Measurements from ENCODE around the gene AIP.
A peak's percentile ranks its signal among the peaks of the same experiment; 100 is the strongest.
"Not testable (repeated sequence)": the region's sequence is repeated elsewhere in the genome, so short reads cannot be mapped to it uniquely, and the experiment has no call there.

Gene AIP

DNA sequence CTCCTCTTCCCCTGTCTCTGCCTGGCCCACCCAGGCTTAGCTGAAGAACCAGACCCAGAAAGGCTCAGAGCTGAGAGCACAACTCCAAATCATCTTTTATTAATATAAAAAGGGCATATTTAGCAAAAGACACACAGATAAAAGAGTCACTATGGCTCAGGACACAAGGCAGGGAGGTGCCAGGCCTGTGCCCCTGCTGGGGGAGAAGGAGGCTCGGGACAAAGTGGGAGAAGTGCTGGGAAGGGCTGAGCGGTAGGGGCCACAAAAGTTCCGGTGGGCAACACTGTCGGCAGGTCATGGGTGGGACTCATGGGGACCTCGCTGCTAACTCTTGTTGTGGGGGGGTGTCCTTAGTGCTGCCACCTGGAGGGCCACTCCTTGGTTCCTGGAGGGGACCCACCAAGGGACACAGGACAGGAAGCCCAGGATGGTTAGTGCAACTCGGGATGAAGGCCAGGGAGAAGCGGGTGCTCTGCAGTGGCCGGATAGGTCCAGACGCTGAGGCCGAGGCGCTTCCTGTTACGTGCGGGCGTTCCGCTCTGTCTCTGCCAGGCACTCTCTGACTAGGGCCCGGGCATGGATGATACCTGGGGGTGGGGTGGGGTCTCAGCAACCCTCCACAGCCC lies 23.7 kb downstream of the AIP start:
- DNase-seq (ENCODE audit: low read depth in 2 of 2), result no peak

DNA sequence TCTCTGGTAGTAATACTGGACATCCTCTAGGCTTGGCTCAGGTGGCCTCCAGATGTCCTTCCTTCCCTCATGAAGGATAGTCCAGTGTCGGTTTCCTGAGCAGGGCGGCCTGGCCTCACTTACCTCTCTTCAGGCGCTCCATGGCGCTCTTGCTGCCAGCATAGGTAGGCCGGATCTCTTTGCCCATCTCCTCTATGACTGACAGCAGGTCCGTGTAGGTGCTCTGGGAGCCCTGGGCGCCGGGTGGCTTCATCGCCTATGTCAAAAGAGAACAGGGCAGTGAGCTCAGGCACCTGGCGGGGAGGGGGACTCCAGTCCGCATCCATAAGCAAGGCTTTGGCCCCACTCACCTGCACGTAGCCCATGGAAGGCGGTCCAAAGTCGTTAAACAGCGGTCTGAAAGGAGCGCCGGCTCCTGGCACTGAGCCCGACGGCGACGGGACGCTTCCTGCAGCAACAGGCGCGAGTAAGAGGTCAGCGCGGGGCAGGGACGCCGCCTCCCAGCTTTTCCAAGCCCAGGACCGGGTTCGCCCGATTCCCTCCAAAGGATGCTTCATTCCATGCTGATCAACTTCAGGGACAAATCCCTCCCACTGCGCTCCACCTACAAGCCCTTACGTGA lies 24.5 kb downstream of the AIP start:
- DNase-seq (ENCODE audit: low read depth in 2 of 2), result no peak

DNA sequence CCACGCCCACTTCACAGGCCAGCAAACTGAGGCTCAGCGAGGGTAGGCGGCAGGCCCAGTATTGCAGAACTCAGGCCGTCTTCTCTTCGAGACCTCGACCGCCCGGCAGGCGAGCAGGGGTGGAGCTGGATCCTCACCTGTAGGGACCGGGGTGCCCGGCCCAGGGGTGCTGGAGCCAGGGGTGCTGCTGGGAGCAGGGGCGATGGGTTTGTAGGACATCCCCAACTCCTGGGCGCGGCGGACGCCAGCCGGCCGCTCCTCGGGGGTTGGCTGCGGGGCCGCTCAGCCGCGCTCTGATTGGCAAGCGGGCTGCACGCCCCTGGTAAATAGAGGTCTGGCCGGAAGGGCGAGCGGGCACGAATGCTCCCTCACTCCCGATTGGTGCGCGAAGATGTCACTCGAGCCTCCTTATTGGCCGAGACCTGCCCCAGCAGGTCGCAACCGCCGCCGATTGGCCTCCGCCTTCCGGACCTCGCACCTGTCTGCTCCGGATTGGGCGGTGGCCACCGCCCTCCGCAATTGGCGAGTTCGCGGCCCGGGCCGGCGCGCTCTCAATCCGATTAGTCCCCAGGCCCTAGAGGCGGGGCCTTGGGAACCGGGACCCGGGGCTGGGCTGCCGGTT lies 25.1 kb downstream of the AIP start, which contains the start of gene CDK2AP2:
Gene CDK2AP2 (minus strand): TSS at position 299 of the 622 bp plus-strand sequence. CDS start 80 bp downstream, at position 219.
- DNase-seq (ENCODE audit: low read depth in 2 of 2), result peak; percentile 94 to 96

DNA sequence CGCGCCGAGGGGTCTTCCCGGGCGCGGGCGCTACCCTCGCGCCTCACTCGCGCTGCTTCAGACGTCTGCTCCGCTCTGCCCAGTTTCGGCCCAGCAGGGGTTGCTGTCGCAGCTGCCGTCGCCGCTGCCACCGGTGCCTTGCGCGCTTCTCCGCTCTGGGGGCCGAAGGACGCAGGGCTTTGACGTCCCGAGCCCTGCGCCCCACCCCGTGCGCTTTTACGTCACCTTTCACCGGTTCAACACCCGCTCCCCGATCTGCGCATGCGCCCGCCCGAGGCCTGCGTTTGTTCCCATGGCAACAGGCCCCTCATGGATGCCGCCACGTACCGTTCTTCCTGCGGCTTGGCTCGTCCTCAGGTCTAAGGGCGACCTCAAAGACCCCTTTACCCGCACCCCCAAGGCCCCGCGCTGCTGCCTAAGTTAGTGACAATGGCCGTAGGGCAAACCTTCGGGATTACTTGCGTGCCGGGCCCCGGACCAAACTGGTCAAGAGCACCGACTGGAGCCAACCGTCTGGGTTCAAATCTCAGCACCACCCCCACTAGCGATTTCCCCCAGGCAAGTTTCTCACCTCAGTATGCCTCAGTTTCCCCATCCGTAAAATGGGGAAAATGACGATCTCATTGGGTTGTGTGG lies 25.8 kb downstream of the AIP start:
- DNase-seq (ENCODE audit: low read depth in 2 of 2), result peak; percentile 97 to 98

DNA sequence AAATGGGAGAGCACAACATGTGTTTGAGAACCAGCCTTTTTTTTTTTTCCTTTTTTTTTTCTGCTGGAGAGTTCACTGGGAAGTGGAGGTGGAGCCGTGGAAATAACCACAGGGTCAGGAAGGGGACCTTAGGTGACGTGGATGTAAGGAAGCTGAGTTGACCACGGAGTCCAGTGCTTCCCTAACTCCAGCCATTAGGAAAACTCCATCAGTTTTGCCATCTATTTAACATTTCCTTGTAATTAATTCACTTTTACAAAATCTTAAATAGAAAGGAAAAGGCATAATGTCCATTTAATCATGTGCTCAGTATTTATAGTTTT lies 27.2 kb downstream of the AIP start:
- no peak for DNase-seq (ENCODE audit: low read depth in 2 of 2)

DNA sequence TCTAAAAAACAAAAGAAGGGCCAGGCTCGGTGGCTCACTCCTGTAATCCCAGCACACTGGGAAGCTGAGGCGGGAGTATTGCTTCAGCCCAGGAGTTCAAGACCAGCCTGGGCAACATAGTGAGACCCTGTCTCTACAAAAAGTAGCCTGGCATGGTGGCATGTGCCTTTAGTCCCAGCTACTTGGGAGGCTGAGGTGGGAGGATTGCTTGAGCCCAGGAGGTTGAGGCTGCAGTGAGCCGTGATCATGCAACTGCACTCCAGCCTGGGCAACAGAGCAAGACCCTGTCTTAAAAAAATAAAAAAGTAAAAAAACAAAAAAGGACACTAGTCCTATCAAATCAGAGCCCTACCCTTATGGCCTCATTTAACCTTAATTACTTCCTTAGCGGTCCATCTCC lies 28.7 kb downstream of the AIP start:
- DNase-seq (ENCODE audit: low read depth in 2 of 2), result not testable (repeated sequence)

DNA sequence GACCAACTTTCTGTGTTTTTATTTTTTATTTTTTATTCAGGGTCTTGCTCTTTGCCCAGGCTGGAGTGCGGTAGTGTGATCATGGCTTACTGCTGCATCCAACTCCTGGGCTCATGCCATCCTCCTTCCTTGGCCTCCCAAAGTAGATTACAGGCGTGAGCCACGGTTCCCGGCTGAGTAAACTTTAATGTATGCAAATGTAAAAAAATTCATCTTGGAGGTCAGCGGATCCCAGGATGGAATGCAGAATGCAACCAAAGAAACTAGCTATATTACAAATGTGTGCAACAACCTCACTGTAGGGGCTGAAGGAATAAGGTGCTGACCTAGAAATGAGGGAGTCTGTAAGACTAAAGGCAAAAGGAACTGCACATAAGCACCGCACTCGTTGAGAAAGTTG lies 31.3 kb downstream of the AIP start:
- DNase-seq (ENCODE audit: low read depth in 2 of 2), result no peak

DNA sequence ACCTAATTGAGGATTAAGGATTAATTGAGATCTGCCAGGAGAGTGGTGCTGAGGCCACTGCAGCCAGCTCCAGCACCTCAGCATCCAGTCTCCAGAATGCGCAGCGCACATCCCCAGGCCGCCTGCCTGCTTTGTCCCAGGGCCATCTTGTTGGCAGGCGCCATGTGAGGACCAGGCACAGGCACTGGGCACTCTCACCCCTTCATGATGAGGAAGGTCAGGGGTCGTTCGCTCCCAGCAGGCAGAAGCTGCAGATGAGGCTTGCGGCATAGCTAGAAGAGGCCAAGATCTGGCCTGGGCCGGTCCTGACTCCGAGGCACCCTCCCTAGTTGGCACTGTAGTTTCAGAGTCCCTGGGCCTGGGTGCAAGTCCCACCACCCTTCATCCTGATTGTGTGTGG lies 34.0 kb downstream of the AIP start:
- DNase-seq (ENCODE audit: low read depth in 2 of 2), result no peak

DNA sequence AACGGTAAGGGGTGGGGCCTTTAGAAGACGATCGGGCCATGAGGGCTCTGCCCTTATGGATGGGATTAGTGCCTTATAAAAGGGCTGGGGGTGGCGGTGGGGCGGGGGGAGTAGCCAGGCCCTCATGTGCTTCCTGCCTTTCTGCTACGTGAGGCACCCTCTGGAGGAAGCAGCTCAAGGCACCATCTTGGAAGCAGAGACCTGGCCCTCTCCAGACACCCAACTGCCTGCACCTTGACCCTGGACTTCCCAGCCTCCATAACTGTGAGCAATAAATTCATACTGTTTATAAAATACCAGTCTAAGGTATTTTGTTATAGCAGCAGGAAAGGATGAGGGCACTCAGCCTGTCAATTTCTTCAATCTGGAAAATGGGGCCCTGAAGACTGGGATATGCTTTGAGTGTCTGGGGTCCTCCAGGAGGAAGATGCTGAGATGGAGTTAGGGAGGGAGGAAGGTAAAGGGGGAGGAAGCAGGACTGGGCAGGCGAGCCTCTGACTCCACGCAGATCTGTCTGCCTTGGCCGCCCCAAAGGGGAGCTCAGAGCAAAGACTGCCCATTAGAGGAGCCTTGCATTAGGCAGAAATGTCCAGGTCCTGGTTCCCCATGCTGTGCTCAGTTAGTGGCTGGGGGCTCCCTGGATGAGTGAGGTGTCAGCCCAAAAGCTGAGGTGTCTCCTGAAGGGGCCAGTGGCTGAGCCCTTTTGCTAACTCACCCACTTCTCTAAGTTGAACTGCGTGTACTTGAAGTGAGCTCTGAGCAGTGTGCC lies 35.1 kb downstream of the AIP start:
- DNase-seq (ENCODE audit: low read depth in 2 of 2), result no peak

DNA sequence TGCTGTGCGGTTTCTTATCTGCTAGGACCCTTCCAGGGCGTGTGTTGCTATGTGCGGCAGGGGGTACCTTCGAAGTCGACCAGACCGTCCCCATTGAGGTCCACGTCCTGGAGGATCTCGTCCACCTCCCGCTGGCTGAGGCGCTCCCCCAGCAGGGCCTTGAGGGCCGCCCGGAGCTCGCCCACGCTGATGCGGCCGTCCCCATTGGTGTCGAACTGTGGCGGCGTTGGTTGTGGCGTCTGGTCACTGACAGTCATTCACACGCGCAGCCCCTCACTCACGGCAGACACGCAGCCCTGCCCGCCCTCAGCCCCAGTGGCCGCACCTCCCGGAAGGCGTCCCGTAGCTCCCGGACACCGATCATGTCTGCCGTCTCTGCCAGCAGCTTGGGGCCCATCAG lies 36.9 kb downstream of the AIP start:
- DNase-seq (ENCODE audit: low read depth in 2 of 2), result no peak

DNA sequence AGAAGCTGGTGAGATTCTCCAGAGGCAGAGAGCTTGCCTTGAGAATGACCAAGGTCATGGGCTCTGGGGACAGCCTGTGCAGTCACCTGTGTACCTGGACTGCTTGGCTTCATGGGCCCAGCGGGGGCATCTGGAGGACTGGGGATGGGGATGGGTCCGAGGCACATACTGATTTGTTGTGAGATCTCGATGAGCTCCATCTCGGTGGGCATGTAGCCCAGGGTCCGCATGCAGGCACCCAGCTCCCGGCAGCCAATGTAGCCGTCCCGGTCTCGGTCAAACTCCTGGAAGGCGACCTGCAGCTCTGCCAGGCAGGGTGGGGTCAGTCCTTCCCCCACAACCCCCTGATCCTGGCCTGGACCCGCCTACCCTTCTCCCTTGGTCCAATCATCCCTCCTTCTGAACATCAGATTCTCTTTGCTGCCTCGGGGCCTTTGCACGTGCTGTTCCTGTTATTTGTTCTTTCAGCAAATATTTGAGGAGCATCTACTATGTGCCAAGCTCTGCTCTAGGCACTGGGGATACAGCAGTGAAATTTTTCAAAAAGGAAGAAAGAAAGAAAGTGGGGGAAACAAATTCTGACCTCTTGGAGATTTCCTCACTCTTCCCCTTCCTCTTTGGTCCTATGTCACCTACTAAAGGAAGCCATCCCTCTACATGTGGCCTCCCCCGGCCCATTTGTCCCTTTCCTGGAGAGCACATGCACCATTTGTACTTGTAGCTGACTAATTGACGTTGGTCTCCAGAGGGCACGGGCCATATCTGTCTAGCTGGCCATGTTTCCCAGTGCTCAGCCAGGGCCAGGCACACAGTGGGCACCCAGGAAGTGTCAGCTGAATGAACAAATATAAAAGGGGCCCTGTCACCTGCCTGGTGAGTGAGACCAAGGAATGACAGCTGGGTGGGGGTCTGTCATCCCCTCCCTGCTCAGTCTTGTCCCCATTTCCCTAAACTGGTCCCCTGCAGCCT lies 38.3 kb downstream of the AIP start:
- DNase-seq (ENCODE audit: low read depth in 2 of 2), result no peak

DNA sequence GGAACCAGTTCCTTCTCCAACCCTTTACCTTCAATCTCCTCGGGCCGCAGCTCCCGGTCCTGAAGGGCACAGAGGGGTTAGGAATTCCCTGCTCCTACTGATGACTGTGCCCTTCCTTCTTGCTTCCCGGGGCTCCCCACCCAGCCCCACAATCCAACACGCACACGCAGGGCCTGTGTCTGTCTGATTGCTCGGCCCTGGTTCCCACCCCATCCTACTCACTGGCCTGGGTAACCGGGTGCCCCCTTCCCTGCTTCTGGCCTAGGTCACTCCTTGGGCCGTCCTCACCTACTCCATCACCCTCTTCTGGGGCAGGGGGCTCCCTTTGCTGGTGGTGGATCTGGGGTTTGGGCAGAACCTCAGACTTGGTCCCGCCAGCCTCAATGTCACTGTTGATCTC lies 39.1 kb downstream of the AIP start:
- DNase-seq (ENCODE audit: low read depth in 2 of 2), result no peak

DNA sequence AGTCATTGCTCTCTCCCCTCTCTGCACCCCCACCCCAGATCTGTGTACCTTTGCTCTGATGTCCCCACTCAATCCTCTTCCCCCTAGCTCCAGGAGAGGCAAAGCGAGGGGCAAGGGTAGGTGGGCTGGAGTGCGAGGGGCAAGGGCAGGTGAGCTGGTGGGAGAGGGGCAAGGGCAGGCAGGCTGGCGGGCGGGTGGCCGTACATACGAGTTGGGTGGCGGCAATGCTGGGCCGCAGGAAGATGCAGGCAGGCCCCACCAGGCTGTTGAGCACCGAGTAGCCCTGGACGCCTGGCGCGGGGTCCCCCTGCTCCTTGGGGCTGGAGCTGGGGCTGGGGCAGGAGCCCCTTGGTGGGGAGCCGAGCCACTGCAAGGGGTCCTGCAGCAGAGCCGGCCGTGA lies 39.5 kb downstream of the AIP start:
- no peak for DNase-seq (ENCODE audit: low read depth in 2 of 2)

DNA sequence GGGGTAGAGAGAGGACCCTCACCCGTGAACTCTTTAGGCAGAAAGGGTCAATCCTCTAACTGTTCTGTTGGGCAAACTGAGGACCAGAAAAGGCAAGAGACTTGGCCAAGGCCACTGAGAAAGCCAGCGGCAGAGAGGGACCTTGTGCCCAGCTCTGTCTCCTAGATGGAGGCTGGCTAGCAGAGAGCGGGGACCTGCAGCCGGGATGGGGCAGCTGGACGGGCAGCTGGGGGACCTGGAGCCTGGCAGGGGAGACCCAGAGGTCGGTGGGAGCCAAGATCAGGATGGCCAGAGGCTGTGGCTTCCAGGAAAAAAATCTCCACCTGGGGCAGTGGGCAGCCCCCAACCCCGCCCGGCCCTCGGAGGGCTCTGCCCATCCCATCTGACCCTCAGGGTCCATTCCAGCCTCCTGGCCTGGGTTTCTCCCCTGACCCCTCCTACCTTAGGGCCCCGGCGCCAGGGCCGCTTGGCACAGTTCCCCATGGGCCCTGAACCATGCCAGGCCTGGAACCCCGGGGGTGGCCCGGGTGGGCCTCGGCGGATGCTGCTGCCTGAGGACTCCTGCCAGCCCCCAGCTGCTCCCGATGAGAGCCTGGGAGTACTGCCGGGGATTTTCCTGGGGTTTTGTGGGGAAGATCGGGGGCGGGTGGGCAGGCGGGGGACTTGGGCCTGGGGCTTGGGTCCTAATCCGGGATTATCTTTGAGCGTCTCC lies 40.2 kb downstream of the AIP start, which contains the start of gene CABP2:
Gene CABP2 (minus strand): TSS at position 603 of the 712 bp plus-strand sequence. CDS start 120 bp downstream, at position 483.
- DNase-seq (ENCODE audit: low read depth in 2 of 2), result no peak

DNA sequence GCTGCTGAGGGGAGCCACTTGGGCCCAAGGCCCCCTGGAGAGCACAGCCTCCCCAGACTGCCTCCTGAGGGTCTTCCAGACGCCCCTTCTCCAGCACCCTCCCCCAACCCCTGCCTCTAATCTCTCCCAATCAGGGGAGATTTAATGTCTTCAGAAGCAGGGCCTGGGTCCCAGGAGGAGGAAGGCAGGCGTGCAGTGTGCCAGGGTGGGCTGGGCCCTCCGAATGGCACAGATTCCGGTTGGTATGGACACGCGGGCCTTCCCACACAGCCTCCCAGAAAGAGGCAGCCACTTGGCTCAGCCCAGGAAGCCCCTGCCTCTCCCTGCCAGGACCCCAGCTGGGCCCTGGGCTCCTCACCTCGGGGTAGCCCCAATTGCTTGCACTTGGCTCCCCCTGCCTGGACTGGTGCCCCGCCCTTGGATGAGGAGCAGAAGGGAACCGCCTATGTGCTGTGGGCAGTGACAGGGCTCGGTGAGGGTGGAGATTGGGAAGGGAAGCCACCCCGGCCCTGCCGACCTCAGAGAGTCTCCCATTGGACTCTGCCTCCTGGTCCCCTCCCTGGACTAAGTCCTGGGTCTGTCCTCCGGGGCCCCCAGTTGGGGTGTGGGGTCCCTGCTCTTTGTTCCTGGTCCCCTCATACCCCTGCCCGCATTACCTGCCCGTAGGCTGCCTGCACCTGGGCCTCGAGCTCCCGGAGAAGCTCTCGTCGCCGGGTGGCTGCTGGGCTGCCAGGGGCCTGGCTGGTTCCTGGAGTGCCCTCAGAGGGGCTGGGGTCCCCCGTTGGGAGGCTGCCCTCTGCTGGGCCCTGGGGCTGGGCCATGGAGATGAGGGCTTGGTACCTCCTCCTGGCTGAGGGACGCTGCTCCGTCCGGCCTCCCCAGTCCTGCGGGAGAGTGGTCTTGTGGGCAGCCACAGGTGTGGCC lies 41.0 kb downstream of the AIP start:
- DNase-seq (ENCODE audit: low read depth in 2 of 2), result no peak

DNA sequence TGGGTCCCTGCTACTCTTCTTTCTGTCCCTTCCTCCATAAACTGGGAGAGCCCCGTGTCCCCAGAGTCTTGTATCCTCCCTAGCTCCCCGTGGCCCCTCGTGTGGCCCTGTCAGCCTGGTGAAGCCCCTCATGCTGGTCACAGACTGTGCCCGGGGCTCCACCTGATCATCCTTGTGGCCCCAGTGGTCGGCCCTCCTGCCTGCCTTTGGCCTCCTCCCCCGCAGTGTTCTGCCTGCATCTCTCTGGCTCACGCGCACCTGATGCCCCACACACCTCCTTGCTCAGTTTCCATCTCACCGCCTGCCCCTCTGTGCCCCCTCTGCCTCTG lies 41.6 kb downstream of the AIP start:
- no peak for DNase-seq (ENCODE audit: low read depth in 2 of 2)

DNA sequence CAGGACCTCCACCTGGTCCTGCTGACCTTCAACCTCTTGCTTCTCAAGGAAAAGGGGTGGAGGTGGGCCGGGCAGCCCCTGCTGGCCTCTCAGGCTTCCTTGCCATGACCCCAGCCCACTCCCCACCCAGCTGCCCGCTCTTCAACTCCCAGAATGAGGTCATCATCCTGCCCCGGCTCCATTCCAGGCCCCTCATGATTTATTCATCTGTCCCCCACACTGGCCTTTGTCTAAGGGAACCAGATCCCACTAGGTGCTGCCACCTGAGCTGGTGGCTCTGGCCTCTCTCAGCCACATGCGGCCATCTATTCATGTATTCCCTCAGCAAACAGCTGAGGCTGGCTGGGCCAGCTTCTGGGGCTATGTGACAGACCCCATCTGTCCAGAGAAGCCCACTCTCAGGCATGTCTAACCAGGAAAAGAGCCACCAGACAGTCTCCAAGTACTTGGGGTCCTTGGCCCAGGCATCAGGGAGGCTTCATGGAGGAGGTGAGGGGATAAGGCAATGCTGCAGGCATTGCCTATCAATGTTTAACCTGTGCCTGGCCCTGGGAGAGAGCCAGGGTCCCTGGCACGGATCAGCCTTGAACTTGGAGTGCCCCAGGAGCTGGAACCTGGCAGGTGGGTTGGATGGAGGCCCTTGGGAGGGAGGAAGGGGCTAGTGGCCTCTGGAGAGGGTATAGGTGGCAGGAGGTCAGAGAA lies 42.6 kb downstream of the AIP start:
- no peak for DNase-seq (ENCODE audit: low read depth in 2 of 2)

DNA sequence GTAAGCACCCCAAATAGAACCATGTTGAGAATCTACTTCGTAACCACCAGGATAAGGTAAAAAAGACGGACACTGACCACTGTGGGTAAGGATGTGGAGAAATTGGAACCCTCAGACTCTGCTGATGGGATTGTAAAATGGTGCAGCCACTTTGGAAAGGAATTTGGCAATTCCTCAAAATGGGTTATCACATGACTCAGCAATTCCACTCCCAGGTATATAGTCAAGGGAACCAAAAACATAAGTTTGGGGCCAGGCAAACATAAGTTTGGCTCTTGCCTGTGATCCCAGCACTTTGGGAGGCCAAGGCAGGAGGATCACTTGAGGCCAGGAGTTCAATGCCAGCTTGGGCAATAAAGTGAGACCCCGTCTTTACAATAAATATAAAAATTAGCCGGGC lies 45.5 kb downstream of the AIP start:
- DNase-seq (ENCODE audit: low read depth in 2 of 2), result no peak

DNA sequence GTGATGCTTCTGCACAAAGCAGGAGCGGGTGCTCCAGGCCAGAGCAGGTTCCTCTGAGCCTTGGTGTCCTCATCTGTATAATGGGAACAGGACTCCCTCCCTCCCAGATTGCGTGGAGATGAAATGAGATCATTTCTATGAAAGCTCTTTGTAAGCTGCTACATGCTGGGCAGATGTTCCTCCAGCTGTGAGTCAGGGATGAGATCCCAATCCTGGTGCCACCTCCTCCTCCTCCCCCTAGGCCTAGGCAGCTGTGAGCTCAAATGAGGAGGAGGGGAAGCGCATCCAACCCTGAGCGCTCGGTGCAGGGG lies 47.4 kb downstream of the AIP start:
- no peak for DNase-seq (ENCODE audit: low read depth in 2 of 2)
